IPS DF 6.9 (cell line): Measurements from ENCODE around the gene LZTR1.
A peak's percentile ranks its signal among the peaks of the same experiment; 100 is the strongest.
"Not testable (repeated sequence)": the region's sequence is repeated elsewhere in the genome, so short reads cannot be mapped to it uniquely, and the experiment has no call there.

Source experiments
- DNase-seq: peaks from one replicate; pipeline ENCODE4 v3.0.0-alpha.2; 2013; ENCODE audit warnings: low read depth, low spot score
- H3K27ac ChIP-seq: one replicate; pipeline ENCODE4 v1.5.1; 2013; ENCODE audit warnings: low read length, control low read depth
- H3K27me3 ChIP-seq: 2 replicates; pipeline ENCODE4 v1.6.1; 2013; ENCODE audit warnings: mild to moderate bottlenecking, low read length; ENCODE audit not compliant: control insufficient read depth, insufficient read depth
- H3K36me3 ChIP-seq: 2 replicates; pipeline ENCODE4 v1.6.1; 2013; ENCODE audit warnings: low read length; ENCODE audit not compliant: control insufficient read depth, insufficient read depth
- H3K4me1 ChIP-seq: 2 replicates; pipeline ENCODE4 v1.6.1; 2013; ENCODE audit warnings: low read length; ENCODE audit not compliant: control insufficient read depth, insufficient read depth
- H3K4me3 ChIP-seq: 2 replicates; pipeline ENCODE4 v1.5.1; 2013; ENCODE audit warnings: mild to moderate bottlenecking, low read length
- H3K9me3 ChIP-seq: 2 replicates; pipeline ENCODE4 v1.6.1; 2013; ENCODE audit warnings: low read length, inconsistent platforms; ENCODE audit not compliant: control insufficient read depth, insufficient read depth
- WGBS: extraction: QIAGEN DNeasy Blood & Tissue Kit; methylation state at CpG from one replicate; pipeline ENCODE4 v1.1.7; 2013; ENCODE audit warnings: mixed read lengths, missing lambda C conversion rate; ENCODE audit not compliant: insufficient read length, insufficient coverage; 5-methylcytosine and 5-hydroxymethylcytosine counted together

The LZTR1 gene

GRCh38 chr22:21041937-21042336 is 59.8 kb downstream of the LZTR1 start:
- no peak overlapping the region for H3K4me3 ChIP-seq
- H3K9me3 ChIP-seq, result no peaks in the 10 kb centered on the region
- WGBS, result no CpG with 5 or more reads among the region's 4 CpGs
- H3K27ac ChIP-seq, result no peak overlapping the region
- DNase-seq, result no peak
- no peaks in the 10 kb centered on the region for H3K36me3 ChIP-seq
- no peaks in the 10 kb centered on the region for H3K27me3 ChIP-seq
- no peaks in the 10 kb centered on the region for H3K4me1 ChIP-seq

GRCh38 chr22:21042978-21043859 is 61.1 kb downstream of the LZTR1 start:
- DNase-seq, result no peak

GRCh38 chr22:21043860-21044535 is 61.9 kb downstream of the LZTR1 start:
- WGBS, result no CpG with 5 or more reads among the region's 15 CpGs
- H3K4me3 ChIP-seq, result no peak overlapping the region
- H3K4me1 ChIP-seq, result no peaks in the 10 kb centered on the region
- no peak for DNase-seq
- H3K27me3 ChIP-seq, result no peaks in the 10 kb centered on the region
- no peaks in the 10 kb centered on the region for H3K9me3 ChIP-seq
- no peak overlapping the region for H3K27ac ChIP-seq
- H3K36me3 ChIP-seq, result no peaks in the 10 kb centered on the region

More at GRCh38 chr22:21042978-21043859, 61.1 kb downstream of the LZTR1 start:
- Histone ChIP-seq H3K9me3 (no peaks in the 10 kb centered on the region), H3K4me3 (no peak overlapping the region), H3K27me3 (no peaks in the 10 kb centered on the region), H3K36me3 (no peaks in the 10 kb centered on the region), H3K4me1 (no peaks in the 10 kb centered on the region), H3K27ac (no peak overlapping the region)
- no CpG with 5 or more reads among the region's 6 CpGs for WGBS

GRCh38 chr22:21044931-21045584 is 63.0 kb downstream of the LZTR1 start:
- WGBS, result no CpG with 5 or more reads among the region's 15 CpGs
- H3K36me3 ChIP-seq, result no peaks in the 10 kb centered on the region
- no peak for DNase-seq
- no peaks in the 10 kb centered on the region for H3K27me3 ChIP-seq
- H3K27ac ChIP-seq, result no peak overlapping the region
- no peaks in the 10 kb centered on the region for H3K9me3 ChIP-seq
- H3K4me3 ChIP-seq, result no peak overlapping the region; the same call in 1 of the 2 replicates
- no peaks in the 10 kb centered on the region for H3K4me1 ChIP-seq

- Histone ChIP-seq H3K36me3 (no peaks in the 10 kb centered on the region), H3K27me3 (no peaks in the 10 kb centered on the region), H3K9me3 (no peaks in the 10 kb centered on the region), H3K27ac (no peak within 1 kb of the TSS), H3K4me3 (peak within 1 kb of the TSS; percentile 49; the same call in 1 of the 2 replicates), H3K4me1 (no peaks in the 10 kb centered on the region)
- peak; percentile 71 for DNase-seq
- no CpG with 5 or more reads among the region's 47 CpGs for WGBS
Observed at GRCh38 chr22:21045585-21046294, 63.6 kb downstream of the LZTR1 start, which contains the start of gene LRRC74B. Gene LRRC74B, plus strand, starts transcription at chr22:21045946. Its CDS starts 41 bp downstream, at chr22:21045987.

GRCh38 chr22:21047035-21047661 is 65.1 kb downstream of the LZTR1 start:
- no CpG with 5 or more reads among the region's 14 CpGs for WGBS
- Histone ChIP-seq H3K27ac (no peak overlapping the region), H3K4me3 (no peak overlapping the region), H3K36me3 (no peaks in the 10 kb centered on the region), H3K27me3 (no peaks in the 10 kb centered on the region), H3K4me1 (peaks cover 5% of the 10 kb centered on the region; the same call in 1 of the 2 replicates), H3K9me3 (no peaks in the 10 kb centered on the region)
- no peak for DNase-seq

GRCh38 chr22:21047730-21048129 is 65.6 kb downstream of the LZTR1 start:
- H3K27me3 ChIP-seq, result no peaks in the 10 kb centered on the region
- H3K27ac ChIP-seq, result no peak overlapping the region
- no peaks in the 10 kb centered on the region for H3K9me3 ChIP-seq
- H3K36me3 ChIP-seq, result no peaks in the 10 kb centered on the region
- no peak overlapping the region for H3K4me3 ChIP-seq
- no CpG with 5 or more reads among the region's 7 CpGs for WGBS
- DNase-seq, result no peak
- peaks cover 5% of the 10 kb centered on the region; the same call in 1 of the 2 replicates for H3K4me1 ChIP-seq

GRCh38 chr22:21048448-21048847 is 66.4 kb downstream of the LZTR1 start:
- not testable (repeated sequence) for H3K27ac ChIP-seq, H3K9me3 ChIP-seq, H3K4me3 ChIP-seq, DNase-seq, H3K4me1 ChIP-seq, H3K36me3 ChIP-seq, H3K27me3 ChIP-seq
- WGBS, result no CpG with 5 or more reads among the region's 5 CpGs
